ENCODE data around the gene ZNF423.

Gene ZNF423

DNA sequence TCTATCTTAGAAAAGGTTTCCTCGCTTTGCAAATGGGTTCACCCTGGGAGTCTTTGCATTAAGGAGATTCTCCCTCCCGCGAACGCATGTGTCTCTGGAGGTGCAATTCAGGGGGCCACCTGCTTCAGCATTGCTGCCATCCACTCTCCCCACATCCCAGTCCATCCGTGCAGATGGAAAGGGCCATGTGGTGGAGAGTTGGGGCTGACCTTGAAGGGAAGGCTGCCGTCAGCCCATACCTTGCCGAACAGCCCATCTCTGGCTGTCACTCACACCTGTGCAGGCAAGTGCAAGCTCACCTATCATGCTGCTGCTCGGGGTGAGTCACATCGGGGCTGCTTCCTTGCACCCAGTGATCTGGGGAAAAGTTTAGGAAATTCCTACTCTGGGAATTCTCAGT, 106.1 kb downstream of the ZNF423 start:
- Mint-ChIP-seq H3K27ac (no peak overlapping the region), H3K27me3 (peaks cover 39% of the 10 kb centered on the region), H3K9me3 (no peaks in the 10 kb centered on the region), H3K4me3 (no peak overlapping the region), H3K4me1 (no peaks in the 10 kb centered on the region), H3K36me3 (no peaks in the 10 kb centered on the region)
- ATAC-seq: no peak

DNA sequence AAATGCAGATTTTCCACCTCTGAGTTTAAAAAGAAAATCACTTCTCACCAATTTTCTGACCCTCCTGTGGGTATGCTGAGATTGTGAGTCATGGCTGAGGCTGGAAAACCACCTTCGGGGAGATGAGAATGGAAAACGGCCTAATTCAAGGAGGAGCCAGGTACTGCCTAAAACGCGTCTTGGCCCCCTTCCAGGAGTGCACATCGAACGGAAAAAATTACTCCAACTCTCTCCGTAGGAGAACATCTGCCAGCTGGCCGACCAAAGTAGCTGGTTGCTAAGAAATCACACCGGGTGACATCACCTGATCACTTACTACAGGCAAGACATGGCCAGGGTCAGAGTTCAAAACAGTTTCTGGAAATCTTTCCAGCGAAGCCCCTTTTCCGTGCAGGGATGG, 107.6 kb downstream of the ZNF423 start:
- Mint-ChIP-seq H3K27ac (no peak overlapping the region), H3K4me1 (no peaks in the 10 kb centered on the region), H3K9me3 (no peaks in the 10 kb centered on the region), H3K27me3 (peaks cover 24% of the 10 kb centered on the region), H3K36me3 (no peaks in the 10 kb centered on the region), H3K4me3 (no peak overlapping the region)
- ATAC-seq: no peak

GRCh38 chr16:49747654-49748053, 108.3 kb downstream of the ZNF423 start:
- H3K9me3 Mint-ChIP-seq: no peaks in the 10 kb centered on the region
- peaks cover 17% of the 10 kb centered on the region for H3K27me3 Mint-ChIP-seq
- no peak overlapping the region for H3K27ac Mint-ChIP-seq
- no peak for ATAC-seq
- H3K36me3 Mint-ChIP-seq: no peaks in the 10 kb centered on the region
- H3K4me3 Mint-ChIP-seq: no peak overlapping the region
- no peaks in the 10 kb centered on the region for H3K4me1 Mint-ChIP-seq

DNA sequence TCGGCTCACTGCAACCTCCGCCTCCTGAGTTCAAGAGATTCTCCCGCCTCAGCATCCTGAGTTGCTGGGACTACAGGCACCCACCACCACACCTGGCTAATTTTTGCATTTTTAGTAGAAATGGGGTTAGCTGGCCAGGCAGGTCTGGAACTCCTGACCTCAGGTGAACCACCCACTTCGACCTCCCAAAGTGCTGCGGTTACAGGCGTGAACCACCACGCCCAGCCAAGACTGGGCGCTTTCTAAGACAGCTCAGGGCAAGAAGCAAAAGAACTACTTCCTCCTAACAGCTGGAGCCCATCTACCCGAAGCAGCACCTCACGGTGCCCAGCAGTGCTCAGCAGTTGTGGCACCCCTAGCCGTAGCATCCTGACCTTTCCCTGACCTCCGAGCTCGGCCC, 109.4 kb downstream of the ZNF423 start:
- Mint-ChIP-seq H3K4me3 (no peak overlapping the region), H3K4me1 (no peaks in the 10 kb centered on the region), H3K36me3 (no peaks in the 10 kb centered on the region), H3K27ac (no peak overlapping the region), H3K9me3 (no peaks in the 10 kb centered on the region), H3K27me3 (peaks cover 6% of the 10 kb centered on the region)
- ATAC-seq: no peak

- Mint-ChIP-seq H3K36me3 (no peaks in the 10 kb centered on the region), H3K4me1 (no peaks in the 10 kb centered on the region)
- ATAC-seq: no peak
These were observed 110.6 kb downstream of the ZNF423 start for GRCh38 chr16:49745311-49745747.

GRCh38 chr16:49744244-49745220, 111.4 kb downstream of the ZNF423 start:
- Mint-ChIP-seq H3K27me3 (no peaks in the 10 kb centered on the region), H3K36me3 (no peaks in the 10 kb centered on the region), H3K4me1 (no peaks in the 10 kb centered on the region), H3K4me3 (no peak overlapping the region), H3K9me3 (no peaks in the 10 kb centered on the region), H3K27ac (no peak overlapping the region)
- ATAC-seq: peak; percentile 14

More at GRCh38 chr16:49745311-49745747, 110.6 kb downstream of the ZNF423 start:
- no peak overlapping the region for H3K4me3 Mint-ChIP-seq
- H3K27me3 Mint-ChIP-seq: no peaks in the 10 kb centered on the region
- no peaks in the 10 kb centered on the region for H3K9me3 Mint-ChIP-seq
- H3K27ac Mint-ChIP-seq: no peak overlapping the region

DNA sequence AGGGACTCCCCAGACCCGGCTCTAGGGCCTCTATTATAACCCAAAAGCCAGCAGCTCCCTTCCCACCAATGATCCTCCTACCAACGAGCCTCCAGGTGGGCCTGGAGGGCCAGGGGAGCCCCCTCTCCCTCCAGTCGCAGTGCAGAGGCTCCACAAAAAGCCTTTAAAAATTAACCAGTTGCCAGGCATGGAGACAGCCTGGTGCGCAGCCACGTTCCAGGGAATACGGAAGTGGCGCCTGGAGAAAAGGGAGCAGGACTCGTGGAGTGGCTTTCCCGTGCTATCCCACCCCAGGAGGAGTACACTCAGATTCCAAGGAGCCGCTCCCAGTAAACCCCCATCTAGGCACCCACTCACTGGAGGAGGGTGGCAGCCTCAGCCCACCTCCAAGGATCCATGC, 112.3 kb downstream of the ZNF423 start:
- H3K36me3 Mint-ChIP-seq: no peaks in the 10 kb centered on the region
- no peak overlapping the region for H3K4me3 Mint-ChIP-seq
- H3K27ac Mint-ChIP-seq: no peak overlapping the region
- ATAC-seq: no peak
- no peaks in the 10 kb centered on the region for H3K4me1 Mint-ChIP-seq
- H3K9me3 Mint-ChIP-seq: no peaks in the 10 kb centered on the region
- no peaks in the 10 kb centered on the region for H3K27me3 Mint-ChIP-seq

DNA sequence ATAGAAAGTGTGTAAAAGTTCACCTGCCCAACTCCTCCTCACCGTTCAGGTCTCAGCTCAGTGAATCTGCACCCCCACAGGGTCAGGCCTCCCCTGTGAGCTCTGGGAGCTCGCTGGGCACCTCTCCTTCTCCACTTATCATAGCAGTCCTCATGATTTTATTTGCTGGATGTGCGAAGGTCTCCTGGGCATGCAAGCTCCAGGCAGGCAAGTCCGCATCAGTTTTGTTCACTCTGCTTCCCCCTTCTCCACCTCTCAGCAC, 112.8 kb downstream of the ZNF423 start:
- no peaks in the 10 kb centered on the region for H3K27me3 Mint-ChIP-seq
- no peaks in the 10 kb centered on the region for H3K9me3 Mint-ChIP-seq
- no peak overlapping the region for H3K4me3 Mint-ChIP-seq

DNA sequence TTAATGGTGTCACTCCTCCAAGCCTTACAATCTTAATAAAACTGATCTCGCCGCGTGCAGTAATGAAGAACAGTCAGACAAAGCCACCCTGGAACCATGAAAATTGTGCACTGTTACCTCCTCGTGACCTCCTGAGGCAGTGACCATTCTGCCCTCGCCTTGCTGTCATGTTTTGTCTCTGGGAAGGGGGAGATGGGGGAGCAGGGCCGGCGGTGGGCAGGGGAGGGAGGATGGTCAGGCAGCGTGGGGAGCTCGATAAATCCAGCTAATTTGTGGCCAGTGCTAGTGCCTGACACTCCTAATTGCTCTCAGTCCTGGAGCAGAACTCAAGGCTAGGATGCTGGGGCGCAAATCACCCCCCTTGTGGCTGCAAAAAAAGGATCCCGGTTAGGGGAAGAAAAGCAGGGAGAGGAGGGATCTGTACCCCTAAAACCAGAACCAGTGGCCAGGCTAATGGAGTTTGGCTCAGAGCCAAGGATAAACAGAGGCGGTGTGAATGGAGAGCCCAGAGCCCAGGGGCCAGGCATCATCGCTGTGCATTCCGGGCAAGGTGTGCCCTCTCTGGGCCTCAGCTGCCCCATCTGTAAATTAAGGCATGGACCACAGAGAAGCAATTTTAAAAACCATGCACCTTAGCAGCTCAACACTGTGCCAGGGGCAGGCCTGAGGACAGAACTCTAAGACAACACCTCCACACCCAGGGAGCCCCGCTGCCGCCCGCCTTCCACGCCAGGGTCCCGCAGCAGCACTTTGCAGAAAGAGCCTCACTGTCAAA, 113.3 kb downstream of the ZNF423 start:
- no peaks in the 10 kb centered on the region for H3K4me1 Mint-ChIP-seq
- no peak overlapping the region for H3K27ac Mint-ChIP-seq
- H3K27me3 Mint-ChIP-seq: no peaks in the 10 kb centered on the region
- ATAC-seq: no peak
- no peaks in the 10 kb centered on the region for H3K36me3 Mint-ChIP-seq
- H3K4me3 Mint-ChIP-seq: no peak overlapping the region
- no peaks in the 10 kb centered on the region for H3K9me3 Mint-ChIP-seq

More for the DNA sequence above, 112.8 kb downstream of the ZNF423 start:
- ATAC-seq: no peak
- no peaks in the 10 kb centered on the region for H3K36me3 Mint-ChIP-seq
- no peaks in the 10 kb centered on the region for H3K4me1 Mint-ChIP-seq
- H3K27ac Mint-ChIP-seq: no peak overlapping the region

GRCh38 chr16:49740256-49740655, 115.7 kb downstream of the ZNF423 start:
- Mint-ChIP-seq H3K36me3 (no peaks in the 10 kb centered on the region), H3K27ac (no peak overlapping the region), H3K9me3 (no peaks in the 10 kb centered on the region), H3K4me3 (no peak overlapping the region), H3K4me1 (no peaks in the 10 kb centered on the region), H3K27me3 (no peaks in the 10 kb centered on the region)
- no peak for ATAC-seq

DNA sequence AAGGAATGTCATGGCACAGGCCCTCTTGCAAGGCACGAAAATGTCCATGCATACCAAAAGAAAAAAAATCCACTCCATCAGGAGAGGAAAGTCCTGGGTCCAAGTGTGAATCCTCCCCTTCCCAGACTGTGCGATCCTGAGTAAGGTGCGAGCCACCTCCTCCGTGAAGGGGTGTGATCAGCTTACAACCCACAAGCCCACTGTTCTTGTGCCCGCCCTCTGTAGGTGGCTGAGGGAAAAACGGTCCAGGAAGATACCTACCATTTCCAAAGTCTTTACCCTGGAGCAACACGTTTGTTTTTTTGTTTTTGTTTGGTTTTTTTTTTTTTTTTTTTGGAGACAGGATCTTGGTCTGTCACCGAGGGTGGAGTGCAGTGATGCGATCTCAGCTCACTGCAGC, 116.5 kb downstream of the ZNF423 start:
- H3K36me3 Mint-ChIP-seq: no peaks in the 10 kb centered on the region
- no peaks in the 10 kb centered on the region for H3K9me3 Mint-ChIP-seq
- H3K4me1 Mint-ChIP-seq: no peaks in the 10 kb centered on the region
- H3K4me3 Mint-ChIP-seq: no peak overlapping the region
- no peak overlapping the region for H3K27ac Mint-ChIP-seq
- no peaks in the 10 kb centered on the region for H3K27me3 Mint-ChIP-seq
- no peak for ATAC-seq

DNA sequence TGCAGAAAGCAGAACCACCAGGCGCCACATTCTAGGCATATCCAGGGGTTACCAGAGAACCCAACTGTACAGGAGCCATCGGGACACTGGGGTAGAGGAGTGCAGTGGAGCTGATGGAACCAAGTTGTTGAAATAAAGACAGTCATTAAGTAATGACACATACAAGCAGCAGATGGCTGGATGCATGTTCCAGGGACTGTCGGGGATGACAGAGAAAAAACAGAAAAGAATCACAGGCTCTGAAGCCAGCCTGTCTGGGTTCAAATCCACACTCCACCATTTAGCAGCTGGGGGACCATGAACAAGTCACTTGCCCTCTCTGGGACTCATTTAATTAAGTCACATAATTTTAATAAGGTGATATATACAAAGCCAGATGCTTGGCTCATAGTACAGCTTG, 117.1 kb downstream of the ZNF423 start:
- Mint-ChIP-seq H3K27ac (no peak overlapping the region), H3K4me1 (no peaks in the 10 kb centered on the region), H3K9me3 (no peaks in the 10 kb centered on the region), H3K27me3 (no peaks in the 10 kb centered on the region), H3K4me3 (no peak overlapping the region), H3K36me3 (no peaks in the 10 kb centered on the region)
- ATAC-seq: no peak

DNA sequence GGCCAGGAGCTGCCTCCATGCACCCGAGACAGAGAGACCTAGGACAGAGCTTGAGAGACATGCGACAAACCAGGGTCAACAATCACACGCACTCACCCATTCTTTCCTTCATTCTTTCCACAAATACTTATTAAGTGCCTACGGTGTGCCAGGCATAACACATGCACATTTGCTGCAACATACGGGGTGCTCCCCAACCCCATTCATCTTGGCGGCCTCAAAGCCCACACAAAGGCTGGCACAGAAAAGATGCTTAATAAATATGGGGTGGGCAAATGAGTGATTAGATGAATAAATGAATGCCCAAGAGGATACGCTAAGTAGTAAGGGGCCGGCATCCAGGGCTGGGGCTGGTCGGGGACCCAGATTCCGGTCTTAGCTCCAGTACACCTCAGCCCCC, 117.9 kb downstream of the ZNF423 start:
- Mint-ChIP-seq H3K4me3 (no peak overlapping the region), H3K4me1 (no peaks in the 10 kb centered on the region), H3K27ac (no peak overlapping the region), H3K9me3 (no peaks in the 10 kb centered on the region), H3K27me3 (no peaks in the 10 kb centered on the region), H3K36me3 (no peaks in the 10 kb centered on the region)
- ATAC-seq: no peak

DNA sequence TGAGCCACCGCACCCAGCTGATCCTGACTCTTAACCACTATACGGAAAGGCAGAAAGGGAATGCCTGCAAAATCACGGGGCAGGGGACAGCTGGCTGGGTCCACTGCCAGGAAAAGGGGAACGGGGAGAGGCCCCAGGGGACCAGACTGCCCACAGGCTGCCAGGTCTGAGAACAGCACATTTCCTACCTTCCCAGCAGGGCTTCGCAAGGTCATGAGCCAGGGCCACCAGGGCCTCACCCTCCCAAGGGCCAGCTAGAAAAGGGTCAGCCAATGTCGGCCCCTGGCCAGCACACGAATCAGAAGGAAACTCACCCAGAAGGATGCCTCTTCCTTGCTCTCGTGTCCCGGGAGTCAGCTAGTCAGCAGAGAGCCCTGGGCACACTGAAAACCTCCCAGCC, 118.4 kb downstream of the ZNF423 start:
- Mint-ChIP-seq H3K4me1 (no peaks in the 10 kb centered on the region), H3K27me3 (no peaks in the 10 kb centered on the region), H3K4me3 (no peak overlapping the region), H3K27ac (no peak overlapping the region), H3K9me3 (no peaks in the 10 kb centered on the region), H3K36me3 (no peaks in the 10 kb centered on the region)
- ATAC-seq: no peak

DNA sequence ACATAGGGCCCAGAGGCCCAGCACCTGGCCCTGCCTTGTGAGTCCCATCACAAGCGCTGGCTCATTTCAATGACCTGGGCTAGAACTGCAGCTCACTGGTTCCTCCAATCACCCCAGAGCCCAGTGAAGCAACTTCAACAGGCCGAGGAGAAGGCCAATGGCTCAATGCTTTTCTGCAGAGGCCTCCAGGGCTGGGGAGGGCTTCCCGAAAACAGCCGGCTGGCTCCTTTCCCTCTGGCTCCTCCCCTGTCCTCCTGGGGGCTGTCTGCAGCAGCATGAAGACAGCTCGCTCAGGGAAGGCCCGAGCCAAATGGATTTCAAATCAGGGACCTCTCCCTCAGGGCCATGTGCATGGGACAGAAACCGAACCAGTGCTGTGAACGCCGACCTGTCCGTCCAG, 121.6 kb downstream of the ZNF423 start:
- no peaks in the 10 kb centered on the region for H3K4me1 Mint-ChIP-seq
- no peaks in the 10 kb centered on the region for H3K27me3 Mint-ChIP-seq
- H3K27ac Mint-ChIP-seq: no peak overlapping the region
- ATAC-seq: no peak
- no peak overlapping the region for H3K4me3 Mint-ChIP-seq
- no peaks in the 10 kb centered on the region for H3K36me3 Mint-ChIP-seq
- peaks cover 8% of the 10 kb centered on the region for H3K9me3 Mint-ChIP-seq
